GM12865 (cell line): ENCODE results near the gene MKRN1.

Source experiments
- DNase-seq: peaks from one replicate; pipeline ENCODE4 v3.0.0; 2010; ENCODE audit warnings: low read depth
- H3K4me3 ChIP-seq: 2 replicates; pipeline ENCODE4 v1.5.1; 2011; ENCODE audit warnings: mild to moderate bottlenecking, low read depth, low read length, control low read depth
- TF ChIP-seq, protein P1 (sequence below): IDR thresholded peaks from 2 replicates; pipeline ENCODE4 v1.5.1; 2011; ENCODE audit warnings: low read length, control low read depth, low read depth, inconsistent platforms; ENCODE audit not compliant: insufficient read depth; ENCODE audit errors: missing control alignments

The MKRN1 gene, protein sequence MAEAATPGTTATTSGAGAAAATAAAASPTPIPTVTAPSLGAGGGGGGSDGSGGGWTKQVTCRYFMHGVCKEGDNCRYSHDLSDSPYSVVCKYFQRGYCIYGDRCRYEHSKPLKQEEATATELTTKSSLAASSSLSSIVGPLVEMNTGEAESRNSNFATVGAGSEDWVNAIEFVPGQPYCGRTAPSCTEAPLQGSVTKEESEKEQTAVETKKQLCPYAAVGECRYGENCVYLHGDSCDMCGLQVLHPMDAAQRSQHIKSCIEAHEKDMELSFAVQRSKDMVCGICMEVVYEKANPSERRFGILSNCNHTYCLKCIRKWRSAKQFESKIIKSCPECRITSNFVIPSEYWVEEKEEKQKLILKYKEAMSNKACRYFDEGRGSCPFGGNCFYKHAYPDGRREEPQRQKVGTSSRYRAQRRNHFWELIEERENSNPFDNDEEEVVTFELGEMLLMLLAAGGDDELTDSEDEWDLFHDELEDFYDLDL

DNA sequence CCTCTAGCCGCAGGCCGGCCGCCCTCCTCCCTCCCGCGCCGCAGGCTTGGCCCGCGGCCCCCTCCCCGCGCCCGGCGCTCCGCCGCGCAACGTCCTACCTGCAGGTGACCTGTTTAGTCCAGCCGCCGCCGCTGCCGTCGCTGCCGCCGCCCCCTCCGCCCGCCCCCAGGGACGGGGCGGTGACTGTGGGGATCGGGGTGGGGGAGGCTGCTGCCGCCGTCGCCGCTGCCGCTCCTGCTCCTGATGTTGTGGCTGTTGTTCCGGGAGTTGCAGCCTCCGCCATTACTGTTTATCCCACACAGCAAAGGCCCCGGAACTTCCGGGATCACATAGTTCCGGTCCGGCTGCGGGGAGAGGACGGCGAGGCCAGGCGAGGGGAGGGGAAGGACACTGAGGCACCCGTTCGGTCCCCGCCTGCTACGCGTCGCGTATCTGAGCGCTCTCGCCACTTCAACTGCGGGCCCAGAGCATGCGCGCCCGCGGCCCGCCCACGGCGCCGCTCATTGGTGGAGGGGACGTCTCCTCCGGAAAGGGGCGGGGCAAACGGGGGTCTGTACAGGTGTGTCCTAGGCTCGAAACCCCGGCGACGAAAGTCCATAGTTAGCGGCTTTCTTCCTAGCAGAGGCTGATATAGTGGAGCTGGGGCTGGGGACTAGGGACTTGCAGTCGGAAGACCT is at the start of gene MKRN1:
Gene MKRN1, minus strand, starts transcription at position 444 of the 677 bp plus-strand sequence. Its CDS starts 161 bp downstream, at position 283.
- TF ChIP-seq, protein P1, sequence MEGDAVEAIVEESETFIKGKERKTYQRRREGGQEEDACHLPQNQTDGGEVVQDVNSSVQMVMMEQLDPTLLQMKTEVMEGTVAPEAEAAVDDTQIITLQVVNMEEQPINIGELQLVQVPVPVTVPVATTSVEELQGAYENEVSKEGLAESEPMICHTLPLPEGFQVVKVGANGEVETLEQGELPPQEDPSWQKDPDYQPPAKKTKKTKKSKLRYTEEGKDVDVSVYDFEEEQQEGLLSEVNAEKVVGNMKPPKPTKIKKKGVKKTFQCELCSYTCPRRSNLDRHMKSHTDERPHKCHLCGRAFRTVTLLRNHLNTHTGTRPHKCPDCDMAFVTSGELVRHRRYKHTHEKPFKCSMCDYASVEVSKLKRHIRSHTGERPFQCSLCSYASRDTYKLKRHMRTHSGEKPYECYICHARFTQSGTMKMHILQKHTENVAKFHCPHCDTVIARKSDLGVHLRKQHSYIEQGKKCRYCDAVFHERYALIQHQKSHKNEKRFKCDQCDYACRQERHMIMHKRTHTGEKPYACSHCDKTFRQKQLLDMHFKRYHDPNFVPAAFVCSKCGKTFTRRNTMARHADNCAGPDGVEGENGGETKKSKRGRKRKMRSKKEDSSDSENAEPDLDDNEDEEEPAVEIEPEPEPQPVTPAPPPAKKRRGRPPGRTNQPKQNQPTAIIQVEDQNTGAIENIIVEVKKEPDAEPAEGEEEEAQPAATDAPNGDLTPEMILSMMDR = no peak

GRCh38 chr7:140526787-140527664 is 47.7 kb upstream of the MKRN1 start:
- TF ChIP-seq, protein P1 = no peak
- no peak overlapping the region for H3K4me3 ChIP-seq
- no peak for DNase-seq

More for the DNA sequence above, at the start of gene MKRN1:
- peak within 1 kb of the TSS; percentile 86 for H3K4me3 ChIP-seq
- peak; percentile 96 for DNase-seq

DNA sequence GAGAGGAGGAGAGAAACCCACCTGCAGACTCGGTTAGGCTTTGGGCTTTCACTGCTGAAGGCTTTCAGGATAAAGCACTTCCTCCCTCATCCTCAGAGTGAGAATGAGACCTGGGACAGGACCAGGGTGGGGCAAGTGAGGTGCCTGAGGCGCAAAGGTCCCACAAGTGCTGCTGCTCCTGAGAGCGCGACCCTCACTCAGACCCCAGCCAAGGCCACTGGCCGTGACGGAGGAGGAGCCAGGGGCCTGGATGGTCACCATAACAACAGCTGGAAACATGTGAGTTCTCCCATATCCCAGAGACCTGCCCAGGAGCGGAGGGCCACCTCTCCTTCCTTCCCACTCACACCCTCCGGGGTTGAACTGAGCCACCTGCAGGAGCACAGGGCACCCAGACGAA is 46.9 kb upstream of the MKRN1 start:
- no peak overlapping the region for H3K4me3 ChIP-seq
- no peak for DNase-seq
- TF ChIP-seq, protein P1 = no peak

DNA sequence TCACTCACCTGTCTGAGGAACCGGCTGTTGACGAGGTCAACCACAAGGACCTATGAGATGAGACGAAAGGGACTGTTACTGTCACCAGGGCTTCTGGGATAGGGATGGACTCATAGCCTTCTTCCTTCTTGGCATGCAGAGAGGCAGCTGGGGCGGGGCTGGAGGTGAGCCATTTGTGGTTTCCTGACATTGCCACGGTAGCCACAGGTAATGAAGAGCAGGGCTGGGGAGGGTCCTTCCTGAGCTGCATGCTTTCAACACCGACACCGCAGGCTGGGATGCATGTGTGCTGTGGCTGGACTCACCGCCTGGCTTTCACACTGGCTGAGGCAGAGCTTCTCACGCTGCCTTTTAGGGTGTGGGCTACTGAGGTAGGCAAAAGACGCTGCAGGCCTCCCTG is 46.4 kb upstream of the MKRN1 start:
- no peak overlapping the region for H3K4me3 ChIP-seq
- no peak for DNase-seq
- TF ChIP-seq, protein P1 = no peak

- TF ChIP-seq, protein P1 = no peak
- no peak overlapping the region for H3K4me3 ChIP-seq
- no peak for DNase-seq
Measured at GRCh38 chr7:140521421-140521820, 42.1 kb upstream of the MKRN1 start.

GRCh38 chr7:140519007-140519399 is 39.7 kb upstream of the MKRN1 start:
- H3K4me3 ChIP-seq = no peak overlapping the region
- DNase-seq = no peak
- TF ChIP-seq, protein P1 = no peak
